Measurements from ENCODE around the gene NSMCE1.

The NSMCE1 gene

GRCh38 chr16:27301236-27301861 is 32.8 kb upstream of the NSMCE1 start:
- TF ChIP-seq CTCF (IDR thresholded peaks at IDR 0.05; ENCODE audit: low read depth, low read length), result no peak
- TF ChIP-seq EZH2phosphoT487 (IDR thresholded peaks at IDR 0.05; ENCODE audit: low read depth), result no peak
- Histone ChIP-seq H3K4me1 (ENCODE audit: low read length) (no peaks in the 10 kb centered on the region), H3K4me3 (ENCODE audit: low read length) (no peak overlapping the region), H2AFZ (ENCODE audit: low read depth, low read length) (no peak overlapping the region), H4K20me1 (ENCODE audit: insufficient read depth, low read length) (no peaks in the 10 kb centered on the region), H3K27me3 (ENCODE audit: low read depth, low read length) (peaks cover 19% of the 10 kb centered on the region; the same call in 1 of the 2 replicates), H3K4me2 (ENCODE audit: low read length) (no peak overlapping the region), H3K27ac (ENCODE audit: low read length) (no peak overlapping the region), H3K9me3 (ENCODE audit: insufficient read depth, low read length) (no peaks in the 10 kb centered on the region), H3K9ac (ENCODE audit: low read length) (no peak overlapping the region), H3K36me3 (replicated peaks; ENCODE audit: low read depth, low read length) (no peaks in the 10 kb centered on the region), H3K79me2 (ENCODE audit: low read length) (no peaks in the 10 kb centered on the region)

GRCh38 chr16:27298132-27298531 is 29.6 kb upstream of the NSMCE1 start:
- H3K4me2 ChIP-seq (ENCODE audit: low read length), result no peak overlapping the region
- no peaks in the 10 kb centered on the region for H3K9me3 ChIP-seq (ENCODE audit: insufficient read depth, low read length)
- TF ChIP-seq EZH2phosphoT487 (IDR thresholded peaks at IDR 0.05; ENCODE audit: low read depth), result no peak
- TF ChIP-seq CTCF (IDR thresholded peaks at IDR 0.05; ENCODE audit: low read depth, low read length), result no peak
- no peak overlapping the region for H3K4me3 ChIP-seq (ENCODE audit: low read length)
- no peaks in the 10 kb centered on the region for H3K36me3 ChIP-seq (replicated peaks; ENCODE audit: low read depth, low read length)
- H3K27ac ChIP-seq (ENCODE audit: low read length), result no peak overlapping the region
- H3K4me1 ChIP-seq (ENCODE audit: low read length), result no peaks in the 10 kb centered on the region
- H3K9ac ChIP-seq (ENCODE audit: low read length), result no peak overlapping the region
- H2AFZ ChIP-seq (ENCODE audit: low read depth, low read length), result no peak overlapping the region
- no peaks in the 10 kb centered on the region for H4K20me1 ChIP-seq (ENCODE audit: insufficient read depth, low read length)
- 0 out of 2 replicates have a peak, but pooled peaks cover 16% of the 10 kb centered on the region for H3K27me3 ChIP-seq (ENCODE audit: low read depth, low read length)
- no peaks in the 10 kb centered on the region for H3K79me2 ChIP-seq (ENCODE audit: low read length)

- H3K27me3 ChIP-seq (ENCODE audit: low read depth, low read length), result no peaks in the 10 kb centered on the region
- no peak overlapping the region for H3K27ac ChIP-seq (ENCODE audit: low read length)
- H3K4me3 ChIP-seq (ENCODE audit: low read length), result no peak overlapping the region
- H2AFZ ChIP-seq (ENCODE audit: low read depth, low read length), result no peak overlapping the region
- H3K9ac ChIP-seq (ENCODE audit: low read length), result no peak overlapping the region
- no peaks in the 10 kb centered on the region for H4K20me1 ChIP-seq (ENCODE audit: insufficient read depth, low read length)
- no peaks in the 10 kb centered on the region for H3K4me1 ChIP-seq (ENCODE audit: low read length)
- no peaks in the 10 kb centered on the region for H3K36me3 ChIP-seq (replicated peaks; ENCODE audit: low read depth, low read length)
- no peaks in the 10 kb centered on the region for H3K9me3 ChIP-seq (ENCODE audit: insufficient read depth, low read length)
- TF ChIP-seq EZH2phosphoT487 (IDR thresholded peaks at IDR 0.05; ENCODE audit: low read depth) (no peak), CTCF (IDR thresholded peaks at IDR 0.05; ENCODE audit: low read depth, low read length) (no peak)
- H3K79me2 ChIP-seq (ENCODE audit: low read length), result no peaks in the 10 kb centered on the region
- no peak overlapping the region for H3K4me2 ChIP-seq (ENCODE audit: low read length)
These were observed 24.8 kb upstream of the NSMCE1 start for GRCh38 chr16:27293343-27293742.

GRCh38 chr16:27291722-27292240 is 23.2 kb upstream of the NSMCE1 start:
- H3K27me3 ChIP-seq (ENCODE audit: low read depth, low read length), result no peaks in the 10 kb centered on the region

More at GRCh38 chr16:27291722-27292240, 23.2 kb upstream of the NSMCE1 start:
- H2AFZ ChIP-seq (ENCODE audit: low read depth, low read length), result no peak overlapping the region
- H3K4me1 ChIP-seq (ENCODE audit: low read length), result peaks cover under 1% of the 10 kb centered on the region
- no peak for TF ChIP-seq EZH2phosphoT487 (IDR thresholded peaks at IDR 0.05; ENCODE audit: low read depth)
- TF ChIP-seq CTCF (IDR thresholded peaks at IDR 0.05; ENCODE audit: low read depth, low read length), result no peak
- no peak overlapping the region for H3K27ac ChIP-seq (ENCODE audit: low read length)
- H3K9me3 ChIP-seq (ENCODE audit: insufficient read depth, low read length), result no peaks in the 10 kb centered on the region
- no peaks in the 10 kb centered on the region for H3K36me3 ChIP-seq (replicated peaks; ENCODE audit: low read depth, low read length)
- no peaks in the 10 kb centered on the region for H3K79me2 ChIP-seq (ENCODE audit: low read length)
- H3K9ac ChIP-seq (ENCODE audit: low read length), result no peak overlapping the region
- H3K4me2 ChIP-seq (ENCODE audit: low read length), result no peak overlapping the region
- no peak overlapping the region for H3K4me3 ChIP-seq (ENCODE audit: low read length)
- H4K20me1 ChIP-seq (ENCODE audit: insufficient read depth, low read length), result no peaks in the 10 kb centered on the region
